SK-N-SH (cell line): Measurements from ENCODE around the gene NTRK3. TPM values are rescaled to one million over a fixed set of nuclear protein-coding genes. Genes with fewer than 3 reads are reported as not detected.

ENCODE experiments used
- CTCF ChIA-PET: fragments of 300-600, 350-600 bp; formaldehyde crosslinking; extraction: SDS; loops from one replicate; lab custom pipeline; 2021; lab: Yijun Ruan, JAX
- POLR2A ChIA-PET: fragments of 350-600 bp; sonication (Branson Sonifier 250); formaldehyde crosslinking; extraction: SDS; loops from one replicate; lab custom pipeline; 2020; ENCODE audit warnings: antibody characterized with exemption, inconsistent platforms; lab: Yijun Ruan, JAX
- DNase-seq: peaks from one replicate; pipeline ENCODE4 v3.0.0; 2012
- H2AFZ ChIP-seq: fragments of 200-600 bp; sonication (generic); 2 replicates; pipeline ENCODE4 v1.8.1; 2016; ENCODE audit warnings: antibody characterized with exemption, mild to moderate bottlenecking, low read depth
- H3F3A ChIP-seq: fragments of 200-600 bp; sonication (generic); replicated peaks from 2 replicates; pipeline ENCODE3; 2016; ENCODE audit warnings: antibody characterized with exemption, mild to moderate bottlenecking; ENCODE audit not compliant: insufficient read depth
- H3K27ac ChIP-seq, 2 experiments: fragments of 200-500 bp in 1 of 2; fragments of 200-600 bp in 1 of 2; sonication (Bioruptor generic) in 1 of 2; sonication (generic), shearing (Covaris generic) in 1 of 2; 2 replicates each; pipeline versions ENCODE4 v1.5.1 to v1.6.1; 2014 to 2016; ENCODE audit warnings: low read depth in 2 of 2, inconsistent platforms in 1 of 2, low read length in 1 of 2, mild to moderate bottlenecking in 1 of 2, mixed read lengths in 1 of 2
- H3K27me3 ChIP-seq: fragments of 200-600 bp; sonication (generic), shearing (Covaris generic); 2 replicates; pipeline ENCODE4 v1.6.1; 2016; ENCODE audit warnings: mixed run types; ENCODE audit not compliant: insufficient read depth
- H3K36me3 ChIP-seq, 2 experiments: fragments of 200-500 bp in 1 of 2; fragments of 200-600 bp in 1 of 2; sonication (Bioruptor generic) in 1 of 2; sonication (generic) in 1 of 2; replicated peaks in 1 of 2; 2 replicates each; pipeline versions ENCODE3 to v1.5.1; 2014 to 2016; ENCODE audit warnings: low read length in 1 of 2, mild to moderate bottlenecking in 1 of 2; ENCODE audit not compliant: insufficient read depth in 2 of 2, control insufficient read depth in 1 of 2
- H3K4me1 ChIP-seq, 2 experiments: fragments of 200-500 bp in 1 of 2; fragments of 200-600 bp in 1 of 2; sonication (Bioruptor generic) in 1 of 2; sonication (generic), shearing (Covaris generic) in 1 of 2; 2 replicates each; pipeline versions ENCODE4 v1.5.1 to v1.6.1; 2014 to 2016; ENCODE audit warnings: low read depth in 1 of 2, low read length in 1 of 2, mixed run types in 1 of 2; ENCODE audit not compliant: insufficient read depth in 2 of 2, control insufficient read depth in 1 of 2
- H3K4me2 ChIP-seq: fragments of 200-600 bp; sonication (generic), shearing (Covaris generic); 2 replicates; pipeline ENCODE4 v1.6.1; 2017; ENCODE audit warnings: mixed run types
- H3K4me3 ChIP-seq, 2 experiments: fragments of 200-500 bp in 1 of 2; fragments of 200-600 bp in 1 of 2; sonication (Bioruptor generic) in 1 of 2; sonication (generic), shearing (Covaris generic) in 1 of 2; 2 replicates each; pipeline versions ENCODE4 v1.5.1 to v1.8.1; 2014 to 2016; ENCODE audit warnings: low read depth in 2 of 2, inconsistent platforms in 1 of 2, low read length in 1 of 2, mild to moderate bottlenecking in 1 of 2, mixed read lengths in 1 of 2, moderate library complexity in 1 of 2
- H3K79me2 ChIP-seq: fragments of 200-600 bp; sonication (generic); 2 replicates; pipeline ENCODE4 v1.8.1; 2017; ENCODE audit warnings: mild to moderate bottlenecking; ENCODE audit not compliant: insufficient read depth
- H3K9ac ChIP-seq: fragments of 200-600 bp; sonication (generic); 2 replicates; pipeline ENCODE4 v1.6.1; 2017; ENCODE audit warnings: mixed run types
- H3K9me2 ChIP-seq: fragments of 200-600 bp; sonication (generic); 2 replicates; pipeline ENCODE4 v1.6.1; 2017; ENCODE audit warnings: mixed run types
- H3K9me3 ChIP-seq: fragments of 200-600 bp; sonication (generic); 2 replicates; pipeline ENCODE4 v1.6.1; 2017; ENCODE audit warnings: mixed run types, mild to moderate bottlenecking, moderate library complexity
- H4K20me1 ChIP-seq: fragments of 200-600 bp; sonication (generic); 2 replicates; pipeline ENCODE4 v1.6.1; 2017; ENCODE audit warnings: mild to moderate bottlenecking, mixed run types; ENCODE audit not compliant: insufficient read depth
- ELF1 ChIP-seq: IDR thresholded peaks from 2 replicates; pipeline ENCODE4 v1.4.0; 2012
- FOXJ3 ChIP-seq: sonication (generic); formaldehyde crosslinking; IDR thresholded peaks from 2 replicates; pipeline ENCODE4 v1.5.1; 2020; ENCODE audit warnings: mild to moderate bottlenecking, missing genetic modification reagents
- FOXM1 ChIP-seq: IDR thresholded peaks from 2 replicates; pipeline ENCODE4 v1.4.0; 2012; ENCODE audit warnings: low read depth, mild to moderate bottlenecking
- GABPA ChIP-seq: IDR thresholded peaks from 2 replicates; pipeline ENCODE4 v1.4.0; 2012; ENCODE audit warnings: low read depth, mild to moderate bottlenecking
- IRF3 ChIP-seq: fragments of 150-350 bp; IDR thresholded peaks from 2 replicates; pipeline ENCODE4 v1.6.1; 2016; ENCODE audit warnings: mild to moderate bottlenecking, low read depth, low read length
- JUND ChIP-seq: IDR thresholded peaks from 2 replicates; pipeline ENCODE4 v1.4.0; 2012
- MAX ChIP-seq: IDR thresholded peaks from 2 replicates; pipeline ENCODE4 v1.4.0; 2012; ENCODE audit warnings: low read depth
- MEF2A ChIP-seq: IDR thresholded peaks from 2 replicates; pipeline ENCODE4 v1.4.0; 2012; ENCODE audit warnings: low read depth, borderline replicate concordance
- MXI1 ChIP-seq: IDR thresholded peaks from 2 replicates; pipeline ENCODE4 v1.6.1; 2012; ENCODE audit warnings: mild to moderate bottlenecking, low read depth, low read length, improper control_type of control experiment
- NFIC ChIP-seq: IDR thresholded peaks from 2 replicates; pipeline ENCODE4 v1.4.0; 2012; ENCODE audit warnings: borderline replicate concordance
- POLR2AphosphoS5 ChIP-seq: IDR thresholded peaks from 2 replicates; pipeline ENCODE4 v1.6.1; 2012; ENCODE audit warnings: low read depth, low read length
- RAD21 ChIP-seq: IDR thresholded peaks from 2 replicates; pipeline ENCODE4 v1.6.1; 2012; ENCODE audit warnings: mild to moderate bottlenecking, low read length
- REST ChIP-seq: IDR thresholded peaks from 2 replicates; pipeline ENCODE4 v1.6.1; 2012; ENCODE audit warnings: mild to moderate bottlenecking, low read depth, low read length, moderate library complexity
- RFX5 ChIP-seq: IDR thresholded peaks from 2 replicates; pipeline ENCODE4 v1.6.1; 2012; ENCODE audit warnings: mild to moderate bottlenecking, improper control_type of control experiment, low read length
- RXRA ChIP-seq: IDR thresholded peaks from 2 replicates; pipeline ENCODE4 v1.4.0; 2012; ENCODE audit warnings: low read depth, mild to moderate bottlenecking, borderline replicate concordance
- SIN3A ChIP-seq: IDR thresholded peaks from 2 replicates; pipeline ENCODE4 v1.6.1; 2012; ENCODE audit warnings: low read depth, mild to moderate bottlenecking, low read length, moderate library complexity, borderline replicate concordance
- TAF1 ChIP-seq: IDR thresholded peaks from 2 replicates; pipeline ENCODE4 v1.6.1; 2012; ENCODE audit warnings: low read depth, mild to moderate bottlenecking, low read length, moderate library complexity, borderline replicate concordance
- TEAD4 ChIP-seq: IDR thresholded peaks from 2 replicates; pipeline ENCODE4 v1.4.0; 2012; ENCODE audit warnings: mild to moderate bottlenecking, borderline replicate concordance; ENCODE audit not compliant: insufficient read depth
- USF1 ChIP-seq: IDR thresholded peaks from 2 replicates; pipeline ENCODE4 v1.4.0; 2012; ENCODE audit warnings: low read depth, borderline replicate concordance
- WGBS: methylation state at CpG from one replicate; pipeline ENCODE4 v1.1.6; 2017; ENCODE audit warnings: low lambda C conversion rate; 5-methylcytosine and 5-hydroxymethylcytosine counted together
- polyA plus RNA-seq, 3 experiments: library from polyadenylated mRNA; depleted of rRNA; stranded (reverse); fragments of >200 nt; gene quantifications; 2 replicates each; pipeline ENCODE4 v1.2.3, GENCODE V29; 2012
- TF ChIP-seq, protein P1 (sequence below): fragments of 150-350 bp; IDR thresholded peaks from 2 replicates; pipeline ENCODE4 v1.6.1; 2017; ENCODE audit warnings: antibody characterized with exemption, low read length, low read depth, borderline replicate concordance

Gene NTRK3
- polyA plus RNA-seq, 1 of the 3 experiments (the other 2 are of a cell fraction), result 2.6 TPM

DNA sequence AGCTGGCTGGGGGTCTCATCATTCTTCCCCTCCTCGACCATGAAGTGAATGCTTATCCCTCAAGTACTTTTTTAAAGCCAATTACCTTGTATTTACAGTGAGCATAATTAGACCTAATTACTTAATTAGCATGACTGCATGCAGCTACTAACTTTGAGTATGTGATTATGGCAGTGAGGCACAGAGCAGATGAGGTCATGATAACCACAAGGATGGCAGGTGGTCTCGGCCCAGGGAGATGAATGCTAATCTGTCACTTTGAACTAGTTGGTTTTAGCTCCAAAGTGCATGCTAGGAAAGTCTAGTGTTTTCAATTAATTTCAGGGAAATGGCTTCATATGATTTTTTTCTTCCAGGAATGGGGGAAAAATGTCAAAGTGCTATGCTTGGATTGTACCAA is 233.8 kb downstream of the NTRK3 start:
- H3K79me2 ChIP-seq, result no peaks in the 10 kb centered on the region
- no peak overlapping the region for H2AFZ ChIP-seq
- no peaks in the 10 kb centered on the region for H3K9me3 ChIP-seq
- no peaks in the 10 kb centered on the region for H3K9me2 ChIP-seq
- no peak overlapping the region for H3K4me3 ChIP-seq
- H3K27ac ChIP-seq, result no peak overlapping the region
- 3% methylated on average over 2 of the region's 2 CpGs for WGBS
- H3K4me2 ChIP-seq, result no peak overlapping the region
- H4K20me1 ChIP-seq, result no peaks in the 10 kb centered on the region
- no peaks in the 10 kb centered on the region; a peak in 1 of 4 replicates for H3K4me1 ChIP-seq
- DNase-seq, result no peak
- no peaks in the 10 kb centered on the region for H3K27me3 ChIP-seq
- H3K9ac ChIP-seq, result no peak overlapping the region
- no peaks in the 10 kb centered on the region for H3K36me3 ChIP-seq
- CTCF ChIA-PET, result interaction anchor here (1.0 kb wide), 1 partner anchor 12 kb away, joined by 3 read pairs; no protein-coding TSS in a partner anchor
- H3F3A ChIP-seq, result no peaks in the 10 kb centered on the region
- TF ChIP-seq POLR2AphosphoS5, result no peak
- TF ChIP-seq, protein P1, sequence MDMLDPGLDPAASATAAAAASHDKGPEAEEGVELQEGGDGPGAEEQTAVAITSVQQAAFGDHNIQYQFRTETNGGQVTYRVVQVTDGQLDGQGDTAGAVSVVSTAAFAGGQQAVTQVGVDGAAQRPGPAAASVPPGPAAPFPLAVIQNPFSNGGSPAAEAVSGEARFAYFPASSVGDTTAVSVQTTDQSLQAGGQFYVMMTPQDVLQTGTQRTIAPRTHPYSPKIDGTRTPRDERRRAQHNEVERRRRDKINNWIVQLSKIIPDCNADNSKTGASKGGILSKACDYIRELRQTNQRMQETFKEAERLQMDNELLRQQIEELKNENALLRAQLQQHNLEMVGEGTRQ, result no peak
- no peak for TF ChIP-seq SIN3A
- TF ChIP-seq RAD21, result no peak
- TF ChIP-seq NFIC, result no peak
- no peak for TF ChIP-seq FOXM1
- TF ChIP-seq TEAD4, result no peak
- no peak for TF ChIP-seq MEF2A
- no peak for TF ChIP-seq TAF1
- no peak for TF ChIP-seq REST
- TF ChIP-seq MXI1, result no peak
- TF ChIP-seq RXRA, result no peak
- no peak for TF ChIP-seq FOXJ3
- no peak for TF ChIP-seq ELF1
- TF ChIP-seq JUND, result no peak
- TF ChIP-seq GABPA, result no peak
- no peak for TF ChIP-seq MAX
- TF ChIP-seq IRF3, result no peak
- TF ChIP-seq USF1, result no peak
- no peak for TF ChIP-seq RFX5
- TF ChIP-seq, all 33 proteins: peak for 0
- POLR2A ChIA-PET, result no interaction called here
